Measurements from ENCODE around the gene SLC39A7. TPM values are rescaled to one million over a fixed set of nuclear protein-coding genes. Genes with fewer than 3 reads are reported as not detected.

SLC39A7 gene
- total and polyA plus RNA-seq, 2 of the 13 experiments (the other 11 are each of a cell fraction or from before 2014, with no cell fraction given): 142 to 229 TPM

GRCh38 chr6:33206027-33206863 lies 5.6 kb downstream of the SLC39A7 start:
- ATAC-seq: no peak
- Histone ChIP-seq H3K4me1 (ENCODE audit: insufficient read depth, low read length) (peaks cover 70% of the 10 kb centered on the region), H3K4me3 (replicated peaks in 1 of 3; ENCODE audit: insufficient read depth in 1 of 3, low read depth in 2 of 3, low read length in 3 of 3) (no peak overlapping the region; a peak in 1 of 6 replicates), H3K4me2 (ENCODE audit: low read depth, low read length) (peak overlapping the region; percentile 90; the same call in 1 of the 2 replicates), H2AFZ (ENCODE audit: low read length) (no peak overlapping the region), H4K20me1 (ENCODE audit: insufficient read depth, low read length) (peaks cover 13% of the 10 kb centered on the region; the same call in 1 of the 2 replicates), H3K27me3 (ENCODE audit: control insufficient read depth in 1 of 2, insufficient read depth in 2 of 2, low read length in 2 of 2) (peaks cover 0 to 3% of the 10 kb centered on the region in 2 experiments; a peak in 1 of 5 replicates), H3K79me2 (ENCODE audit: insufficient read depth, low read length) (peaks cover 35% of the 10 kb centered on the region), H3K9me3 (ENCODE audit: low read length) (no peaks in the 10 kb centered on the region), H3K9ac (ENCODE audit: insufficient read depth, low read depth, low read length) (no peak overlapping the region), H3K36me3 (replicated peaks in 1 of 2; ENCODE audit: control insufficient read depth in 1 of 2, insufficient read depth in 2 of 2, low read length in 2 of 2) (peaks cover 12 to 33% of the 10 kb centered on the region in 2 experiments), H3K27ac (ENCODE audit: extremely low read length, insufficient read depth, low read length) (peak overlapping the region; percentile 75)
- WGBS (ENCODE audit: low lambda C conversion rate): 93% methylated on average over 3 of the region's 3 CpGs
- no peak for TF ChIP-seq HMGXB3 (CRISPR knock-in tag; IDR thresholded peaks at IDR 0.05; ENCODE audit: borderline replicate concordance)
- 0 out of 2 replicates have a peak, but pooled peaks have one; percentile 34 for TF ChIP-seq ZNF709 (CRISPR knock-in tag; IDR thresholded peaks at IDR 0.05)
- TF ChIP-seq TEAD3 (CRISPR knock-in tag; optimal IDR thresholded peaks at IDR 0.05; ENCODE audit: borderline replicate concordance): peak; percentile 37
- TF ChIP-seq ZNF574 (CRISPR knock-in tag; IDR thresholded peaks at IDR 0.05): 0 out of 2 replicates have a peak, but pooled peaks have one; percentile 15
- TF ChIP-seq SP4 (CRISPR knock-in tag; IDR thresholded peaks at IDR 0.05): 0 out of 2 replicates have a peak, but pooled peaks have one; percentile 17
- TF ChIP-seq SSRP1 (CRISPR knock-in tag; IDR thresholded peaks at IDR 0.05): 0 out of 2 replicates have a peak, but pooled peaks have one; percentile 26
- TF ChIP-seq ZNF577 (CRISPR knock-in tag; IDR thresholded peaks at IDR 0.05; ENCODE audit: borderline replicate concordance, low read depth): no peak
- TF ChIP-seq ZNF740 (CRISPR knock-in tag; IDR thresholded peaks at IDR 0.05): peak; percentile 81
- no TSS peak for BruUV-seq (replicated peaks)
- no peak for FAIRE-seq
- DNase-seq (ENCODE audit: low spot score): no peak
- in situ Hi-C loops (cut with HindIII; ENCODE audit: extremely low pct_ligation_motif_present, low pct_unique_long_range_greater_than_20kb): loop anchor here (10.0 kb wide), 1 partner anchor 209 kb away; the partner anchor contains the start of genes CUTA and PHF1
- intact Hi-C loops (cut with micrococcal nuclease; ENCODE audit: unreplicated experiment): no loop called here
- CTCF ChIA-PET (ENCODE audit: low intra/inter-chr PET ratio, low total read pairs): no interaction called here
- POLR2A ChIA-PET: interaction anchor here (2.0 to 2.2 kb wide), 2 partner anchors 65 to 235 kb away, joined by 10 read pairs; partner anchors contain the start of genes RPS18 and VPS52
